Superior temporal gyrus (tissue), 1 donor: ENCODE measurements around the gene STARD3.

Experiments used
- DNase-seq: peaks from one replicate; pipeline ENCODE4 v3.0.0-alpha.2; 2016; ENCODE audit errors: extremely low spot score

STARD3 gene

DNA sequence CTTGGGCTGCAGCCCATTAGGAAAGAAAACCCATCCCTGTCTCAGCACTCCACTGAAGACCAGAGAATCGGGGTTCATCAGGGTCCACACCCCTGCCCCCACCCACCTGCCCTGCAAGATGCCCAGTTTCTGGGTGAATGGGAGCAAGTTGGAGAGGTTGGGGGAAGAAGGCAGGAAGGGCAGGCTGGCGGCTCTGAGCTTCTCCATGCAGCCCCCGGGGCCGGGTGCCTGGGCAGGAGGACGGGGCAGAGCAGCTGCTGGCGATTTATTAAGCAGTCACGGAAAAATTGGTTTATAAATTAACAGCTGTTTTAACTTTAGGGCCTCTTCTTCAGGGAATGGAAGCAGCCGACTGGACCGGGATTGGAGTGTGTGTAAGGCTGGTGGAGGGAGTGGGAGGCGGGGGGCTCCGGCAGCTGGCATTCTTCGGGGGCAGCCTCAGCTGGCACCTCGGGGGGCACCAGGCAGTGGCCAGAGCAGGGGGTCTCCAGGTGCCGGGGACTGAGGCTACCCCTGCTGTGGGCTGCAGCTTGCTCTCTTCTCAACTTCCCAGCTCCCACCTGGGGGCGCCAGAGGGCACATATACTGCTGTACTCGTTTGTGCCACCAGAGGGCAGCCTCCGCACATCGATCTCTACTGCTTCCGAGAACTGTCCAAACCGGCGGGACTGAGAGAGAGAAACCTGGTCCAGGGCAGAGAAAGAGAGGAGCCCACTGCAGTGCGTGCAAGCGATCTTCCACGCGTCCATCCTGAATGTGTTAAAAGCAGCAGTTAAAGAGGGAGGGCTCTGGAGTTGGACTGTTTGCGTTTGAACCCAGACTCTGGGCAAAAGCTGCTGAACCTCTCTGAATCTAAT is 15.2 kb upstream of the STARD3 start:
- peak; percentile 97 for DNase-seq

DNA sequence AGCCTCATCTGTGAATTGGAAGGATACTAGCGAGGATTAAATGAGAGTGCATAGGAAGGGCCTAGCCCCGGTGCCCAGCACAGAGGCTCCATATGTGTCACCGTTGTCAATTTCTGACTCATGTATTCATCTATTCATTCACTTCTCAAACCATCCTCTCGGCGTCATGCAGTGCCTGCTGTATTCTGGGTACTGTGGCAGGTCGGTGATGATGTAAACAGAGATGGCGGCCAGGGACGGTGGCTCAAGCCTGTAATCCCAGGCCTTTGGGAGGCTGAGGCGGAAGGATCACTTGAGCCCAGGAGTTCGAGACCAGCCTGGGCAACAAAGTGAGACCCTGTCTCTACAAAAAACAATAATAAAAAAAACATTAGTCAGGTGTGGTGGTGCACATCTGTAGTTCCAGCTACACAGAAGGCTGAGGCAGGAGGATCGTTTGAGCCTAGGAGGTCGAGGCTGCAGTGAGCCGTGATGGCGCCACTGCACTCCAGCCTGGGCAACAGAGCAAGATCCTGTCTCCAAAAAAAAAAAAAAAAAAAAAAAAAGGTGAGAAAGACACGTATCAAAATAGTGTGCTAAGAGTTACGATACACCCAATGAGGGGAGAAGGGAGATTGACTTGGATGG is 14.5 kb upstream of the STARD3 start:
- DNase-seq: no peak

DNA sequence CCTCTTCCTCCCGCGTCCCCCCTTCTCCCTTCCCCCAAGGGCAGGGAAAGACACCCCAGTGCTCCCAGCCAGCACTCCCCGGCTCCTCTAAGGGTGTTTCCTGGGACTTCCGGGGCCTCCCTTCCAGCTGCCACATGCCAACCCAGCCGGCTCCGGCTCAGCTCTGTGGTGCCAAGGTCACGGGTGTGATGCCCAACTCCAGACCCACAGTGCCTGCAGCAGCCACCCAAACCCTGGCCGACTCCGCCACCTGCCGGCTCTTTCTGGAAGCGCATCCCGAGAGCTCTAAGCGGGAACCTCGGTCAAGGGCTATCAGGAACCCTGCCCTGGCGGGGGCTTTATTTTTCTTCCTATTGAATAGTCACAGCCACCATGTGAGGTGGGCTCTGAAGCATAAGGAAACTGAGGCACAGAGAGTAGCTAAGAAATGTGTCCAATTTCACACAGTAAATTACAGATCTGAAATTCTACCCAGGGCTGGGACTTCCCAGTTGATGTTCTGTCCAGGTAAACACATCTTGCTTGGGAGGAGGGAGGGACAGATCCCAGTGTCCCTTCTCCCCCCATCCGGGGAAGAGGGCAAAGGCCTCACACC is 13.5 kb upstream of the STARD3 start:
- peak; percentile 92 for DNase-seq

DNA sequence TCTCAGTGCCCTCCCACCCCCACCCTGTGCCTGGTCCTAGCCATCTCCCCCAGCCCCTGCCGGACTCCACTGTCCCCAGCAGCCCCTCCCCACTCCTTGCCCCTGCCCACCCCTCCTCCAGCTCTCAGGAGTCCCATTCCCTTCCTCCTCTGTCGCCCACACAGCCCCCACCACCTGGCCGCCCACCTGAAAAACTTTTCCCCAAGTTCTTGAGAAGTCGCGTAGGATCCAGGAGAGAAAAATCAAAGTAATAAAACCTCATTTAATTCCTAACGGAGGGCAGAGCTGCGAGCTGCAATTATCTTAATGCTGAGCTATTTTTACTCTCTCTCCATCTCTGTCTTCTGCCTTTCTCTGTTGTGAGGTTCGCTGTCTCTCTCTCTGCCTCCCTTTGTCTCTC is 12.6 kb upstream of the STARD3 start:
- no peak for DNase-seq

DNA sequence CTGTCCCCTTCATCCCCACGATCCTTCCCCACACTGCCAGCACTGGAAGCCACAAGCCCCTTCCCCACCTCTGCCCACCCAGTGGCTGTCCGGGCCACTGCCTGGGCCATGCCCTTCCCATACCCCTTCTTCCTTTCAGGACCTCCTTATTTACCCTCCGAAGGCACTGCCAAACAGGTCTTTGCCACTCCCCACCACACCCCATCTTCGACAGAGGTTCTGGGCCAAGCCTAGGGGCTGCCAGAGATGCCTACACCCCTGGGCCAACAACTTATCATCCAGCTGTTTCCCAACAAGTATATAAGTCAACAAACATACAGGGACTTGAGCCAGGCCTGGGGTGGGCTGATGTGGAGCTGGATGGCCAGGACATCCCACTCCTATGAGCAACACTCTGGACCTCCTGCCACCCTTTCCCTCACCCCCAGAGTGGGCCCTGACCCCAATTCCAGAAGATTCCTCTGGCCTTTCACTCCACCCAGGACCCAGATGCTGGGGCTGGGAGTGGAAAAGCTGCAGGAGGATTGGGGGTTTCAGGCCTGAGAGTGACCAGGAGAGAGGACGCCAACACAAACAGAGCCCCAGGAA is 11.7 kb upstream of the STARD3 start:
- no peak for DNase-seq

DNA sequence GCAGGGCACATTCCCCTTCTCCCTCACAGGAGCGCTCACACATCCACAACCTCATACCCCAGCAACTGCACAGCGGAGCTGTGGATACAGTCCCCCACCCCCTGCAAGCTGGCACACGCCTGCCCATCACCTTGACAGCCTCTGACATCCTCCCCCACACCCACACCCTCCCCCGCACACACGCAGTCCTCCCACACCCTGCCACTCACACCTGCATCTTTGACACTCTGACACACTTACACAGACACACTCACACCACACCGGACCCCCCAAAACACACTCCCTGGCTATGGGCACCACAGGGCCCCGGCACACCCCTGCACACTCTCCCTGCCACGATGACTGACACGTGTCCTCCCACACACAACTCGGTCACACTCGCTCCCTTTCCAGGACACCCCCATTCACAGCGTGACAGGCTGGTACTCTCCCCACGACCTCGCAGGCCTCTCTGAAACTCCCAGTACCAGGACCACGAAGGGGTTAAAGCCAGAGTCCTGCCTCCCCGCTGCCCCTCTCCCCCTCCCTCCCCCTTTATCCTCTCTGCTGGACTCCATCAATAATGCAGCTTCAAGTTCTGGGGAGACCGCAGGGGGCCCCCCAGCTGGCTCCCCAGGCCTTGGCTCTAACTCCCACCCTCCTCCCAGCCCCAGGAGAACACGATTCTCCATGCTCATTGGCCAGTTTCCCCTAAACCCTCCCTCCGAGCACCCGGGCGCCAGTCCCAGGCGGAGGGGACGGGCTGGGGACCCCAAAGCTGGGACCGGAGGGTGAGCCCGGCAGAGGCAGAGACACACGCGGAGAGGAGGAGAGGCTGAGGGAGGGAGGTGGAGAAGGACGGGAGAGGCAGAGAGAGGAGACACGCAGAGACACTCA is 10.5 kb upstream of the STARD3 start, which contains the start of gene PPP1R1B:
Gene PPP1R1B, plus strand, starts transcription at position 782 of the 876 bp plus-strand sequence. CDS start 441 bp downstream, outside the sequence.
- DNase-seq: no peak

DNA sequence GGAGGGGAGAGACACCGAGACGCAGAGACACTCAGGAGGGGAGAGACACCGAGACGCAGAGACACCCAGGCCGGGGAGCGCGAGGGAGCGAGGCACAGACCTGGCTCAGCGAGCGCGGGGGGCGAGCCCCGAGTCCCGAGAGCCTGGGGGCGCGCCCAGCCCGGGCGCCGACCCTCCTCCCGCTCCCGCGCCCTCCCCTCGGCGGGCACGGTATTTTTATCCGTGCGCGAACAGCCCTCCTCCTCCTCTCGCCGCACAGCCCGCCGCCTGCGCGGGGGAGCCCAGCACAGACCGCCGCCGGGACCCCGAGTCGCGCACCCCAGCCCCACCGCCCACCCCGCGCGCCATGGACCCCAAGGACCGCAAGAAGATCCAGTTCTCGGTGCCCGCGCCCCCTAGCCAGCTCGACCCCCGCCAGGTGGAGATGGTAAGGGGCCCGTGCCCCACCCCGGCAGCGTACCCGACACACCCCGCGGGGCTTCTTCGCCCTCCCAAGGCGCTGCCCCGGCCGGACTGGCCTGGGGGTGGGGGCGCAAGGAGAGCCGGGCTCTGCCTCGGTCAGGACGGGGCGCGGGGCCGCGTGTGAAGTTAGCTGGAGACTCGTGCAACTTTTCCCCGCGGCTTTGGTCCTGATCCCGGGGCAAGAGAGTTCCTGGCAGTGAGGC is 9.8 kb upstream of the STARD3 start:
- DNase-seq: no peak

DNA sequence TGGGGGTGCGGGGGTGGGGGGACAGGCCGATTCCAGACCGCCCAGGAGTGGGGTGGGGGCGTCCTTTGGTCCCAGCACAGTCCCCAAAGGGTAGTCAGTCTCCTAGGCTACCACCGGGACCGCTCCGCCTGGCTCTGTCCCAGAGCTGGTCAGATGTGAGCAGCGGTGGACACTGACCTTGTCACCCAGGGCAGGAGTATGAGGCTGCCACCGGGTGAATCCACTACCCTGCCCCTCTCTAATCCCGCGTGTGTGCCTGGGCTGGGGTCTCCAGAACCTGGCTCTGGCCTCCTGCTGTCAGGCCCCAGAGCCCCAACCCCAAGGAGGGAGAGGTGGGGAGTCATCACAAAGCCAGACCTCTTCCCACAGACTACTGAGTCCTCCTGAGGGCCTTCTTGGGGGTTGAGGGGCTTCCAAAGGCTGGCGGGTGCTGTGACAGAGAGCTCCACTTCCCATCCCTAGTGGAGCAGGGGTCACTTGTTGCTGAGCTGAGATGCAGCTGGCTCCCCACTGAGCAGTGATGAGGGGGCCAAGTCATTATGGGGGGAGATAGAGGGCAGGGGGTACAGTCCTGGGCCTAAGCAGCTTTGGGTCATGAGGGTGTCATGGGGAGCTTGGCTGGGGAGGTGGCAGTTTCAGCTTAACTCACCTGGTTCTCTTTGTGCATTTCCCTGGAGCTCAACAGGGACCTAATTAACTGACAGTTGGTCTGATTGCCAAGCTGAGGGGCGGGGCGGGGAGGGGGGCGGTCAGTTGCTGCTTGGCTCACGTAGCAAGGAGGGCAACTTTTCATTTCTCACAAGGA is 9.0 kb upstream of the STARD3 start:
- no peak for DNase-seq

DNA sequence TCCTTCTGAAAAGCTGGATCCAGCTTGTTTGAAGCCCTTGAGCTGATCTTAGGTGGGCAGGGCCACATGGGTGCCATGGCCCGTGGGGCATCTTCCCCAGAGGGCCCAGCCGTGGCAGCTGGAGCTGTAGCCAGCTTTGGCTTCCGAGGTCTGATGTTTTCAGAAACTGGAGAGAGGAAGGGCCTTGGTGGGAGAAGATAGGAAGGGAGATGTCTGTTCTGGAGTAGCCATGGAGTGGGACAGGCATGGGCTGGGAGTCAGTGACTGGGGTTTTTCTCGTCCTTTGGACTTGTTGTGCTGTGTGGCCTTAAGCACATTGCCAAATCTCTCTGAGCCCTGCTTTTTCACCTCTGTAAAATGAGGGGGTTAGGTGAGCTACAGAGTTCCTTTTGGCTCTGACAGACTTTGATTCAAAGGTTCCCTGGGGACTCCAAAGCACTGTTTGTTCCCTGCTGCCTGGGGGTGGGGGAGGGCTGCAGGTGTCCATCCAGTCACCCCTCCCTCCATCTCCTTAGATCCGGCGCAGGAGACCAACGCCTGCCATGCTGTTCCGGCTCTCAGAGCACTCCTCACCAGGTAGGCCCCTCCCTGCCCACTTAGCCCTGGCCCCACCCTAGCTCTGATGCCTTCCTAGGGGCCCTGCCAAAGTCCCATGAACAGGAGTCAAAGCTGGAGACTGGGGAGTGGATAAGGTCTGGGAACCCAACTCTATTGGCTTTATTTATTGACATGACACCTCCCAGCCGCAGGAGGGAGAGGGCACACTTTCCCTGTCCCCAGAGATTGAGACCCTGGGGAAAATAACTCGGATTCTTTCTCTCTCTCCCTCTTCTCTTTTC is 8.1 kb upstream of the STARD3 start:
- DNase-seq: no peak

DNA sequence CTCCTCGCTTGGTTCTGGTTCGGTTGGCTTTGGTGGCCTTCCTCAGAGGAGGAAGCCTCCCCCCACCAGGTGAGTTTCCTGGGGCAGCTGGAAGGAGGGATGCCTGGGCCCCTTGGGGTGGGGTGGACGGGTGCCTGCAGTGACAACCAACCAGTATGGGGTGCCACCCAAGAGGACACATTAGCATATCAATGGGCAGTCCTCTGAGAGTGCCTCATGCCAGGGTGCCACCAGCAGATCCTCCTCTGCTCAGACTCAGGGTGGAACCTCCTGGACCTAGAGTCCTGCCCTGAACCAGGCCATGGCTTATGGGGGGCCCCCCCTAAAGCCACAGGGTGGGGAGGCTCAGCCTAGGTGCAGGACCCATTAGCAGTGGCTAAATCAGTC is 7.5 kb upstream of the STARD3 start:
- no peak for DNase-seq

DNA sequence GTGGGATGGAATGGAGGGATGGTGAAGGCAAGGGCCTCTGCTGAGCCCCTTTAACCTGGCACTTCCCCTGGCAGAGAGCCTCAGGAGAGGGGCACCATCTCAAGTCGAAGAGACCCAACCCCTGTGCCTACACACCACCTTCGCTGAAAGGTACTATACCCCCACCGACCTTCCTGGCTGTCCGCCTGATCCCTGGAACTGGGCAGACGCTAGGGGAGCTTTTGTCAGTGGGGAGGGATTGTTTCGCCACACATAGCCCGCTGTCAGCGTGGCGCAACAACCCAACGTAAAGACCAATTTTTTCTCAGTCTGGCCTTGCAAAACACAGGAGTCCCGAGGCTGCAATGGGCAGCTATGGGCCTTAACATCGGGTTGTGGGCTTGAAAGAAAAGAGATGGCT is 7.0 kb upstream of the STARD3 start:
- DNase-seq: no peak

DNA sequence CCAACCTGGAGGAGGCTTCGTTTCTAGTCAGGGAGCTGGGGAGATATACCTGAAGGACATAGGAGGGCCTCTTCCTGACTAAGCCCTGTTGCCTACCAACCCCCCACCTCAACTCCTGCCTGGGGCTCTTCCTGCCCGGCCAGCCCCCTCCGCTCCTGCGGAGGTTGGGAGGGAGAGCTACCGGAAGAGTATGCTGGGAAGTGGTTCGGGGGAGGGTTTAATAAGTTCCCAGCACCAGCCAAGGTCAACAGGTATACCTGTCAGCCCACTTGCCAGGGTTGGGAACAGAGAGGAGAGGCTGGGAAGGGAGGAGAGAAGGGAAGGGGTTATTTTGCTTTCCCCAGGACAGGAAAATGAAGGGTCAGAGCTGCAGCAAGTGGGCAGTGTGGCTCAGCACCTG is 5.5 kb upstream of the STARD3 start:
- DNase-seq: no peak

DNA sequence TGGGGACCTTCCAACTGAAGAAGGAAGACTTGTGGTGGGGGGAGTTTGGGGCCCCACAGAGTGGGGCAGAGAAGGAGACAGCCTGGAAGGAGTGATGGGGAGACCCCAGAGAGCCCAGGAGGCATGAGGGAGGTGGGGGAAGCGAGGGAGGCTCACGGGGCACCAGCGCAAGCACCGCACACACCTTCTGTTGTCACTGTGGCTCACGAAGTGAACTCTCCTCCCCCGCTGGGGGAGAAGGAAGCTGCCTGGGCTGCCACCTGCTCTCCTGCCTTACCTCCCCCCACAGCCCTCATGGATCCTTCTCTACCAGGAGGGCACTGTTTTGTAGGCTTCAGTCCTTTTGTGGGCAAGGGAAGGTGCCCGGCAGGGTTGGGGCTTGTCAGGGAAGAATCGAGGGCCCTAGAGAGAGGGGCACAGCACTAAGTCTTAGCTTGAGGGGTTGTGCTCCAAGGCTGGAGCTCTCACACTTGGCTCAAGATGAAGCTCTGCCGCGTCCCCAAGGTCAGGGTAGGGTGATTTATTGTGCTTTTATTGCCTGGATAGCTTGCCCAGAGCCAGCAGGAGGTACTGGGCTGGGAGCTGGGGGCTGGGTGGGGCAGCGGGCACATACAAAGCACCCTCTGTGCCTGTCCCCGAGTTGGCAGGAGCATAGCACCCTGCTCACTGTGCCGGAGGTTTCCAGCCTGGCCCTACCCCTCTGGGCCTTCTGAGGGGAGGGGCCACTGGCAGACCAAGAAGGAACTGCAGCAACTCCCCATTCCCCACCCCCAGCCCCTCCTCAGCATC is 4.6 kb upstream of the STARD3 start:
- DNase-seq: no peak

DNA sequence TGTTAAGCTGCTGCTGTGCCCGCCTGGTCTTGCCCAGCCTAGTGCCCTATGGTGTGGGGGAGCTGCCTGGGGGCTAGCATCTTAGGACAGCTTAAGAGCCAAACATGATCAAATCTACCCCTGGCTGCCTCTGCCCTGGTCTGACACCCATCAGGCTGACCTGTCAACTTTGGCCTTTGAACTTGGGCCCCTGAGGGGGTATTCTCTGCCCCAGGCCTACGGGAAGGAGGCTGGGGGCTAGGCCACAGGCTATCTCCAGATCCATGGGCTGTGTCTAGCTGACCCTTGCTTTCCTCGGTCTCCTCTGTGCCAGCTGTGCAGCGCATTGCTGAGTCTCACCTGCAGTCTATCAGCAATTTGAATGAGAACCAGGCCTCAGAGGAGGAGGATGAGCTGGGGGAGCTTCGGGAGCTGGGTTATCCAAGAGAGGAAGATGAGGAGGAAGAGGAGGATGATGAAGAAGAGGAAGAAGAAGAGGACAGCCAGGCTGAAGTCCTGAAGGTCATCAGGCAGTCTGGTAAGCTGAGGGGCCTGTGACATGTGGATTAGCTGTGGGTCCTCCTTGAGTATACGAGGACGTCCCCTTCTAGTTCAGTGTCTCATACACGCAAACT is 3.3 kb upstream of the STARD3 start:
- no peak for DNase-seq

DNA sequence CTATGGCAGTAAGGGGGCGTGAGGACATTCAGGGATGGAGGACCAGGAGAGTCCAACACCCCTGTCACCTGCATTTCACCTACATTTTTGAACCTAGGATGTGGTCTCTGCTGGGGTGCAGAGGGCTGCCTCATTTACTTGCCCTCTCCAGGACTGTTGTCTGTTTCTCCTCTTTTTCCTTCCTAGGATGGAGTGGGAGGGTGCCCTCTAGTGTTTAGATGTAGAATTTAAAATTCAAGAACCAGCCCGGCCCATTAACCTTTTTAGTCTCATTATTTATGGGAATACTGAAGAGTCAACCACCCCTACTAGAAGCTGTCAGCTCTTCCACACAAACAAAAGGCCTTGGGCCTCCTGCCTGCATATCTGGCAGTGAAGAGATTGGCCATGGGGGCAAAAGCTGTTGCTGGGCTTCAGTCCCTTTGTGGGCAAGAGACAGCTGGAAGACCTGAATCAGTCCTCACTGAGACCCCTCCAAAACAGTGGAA is 2.5 kb upstream of the STARD3 start:
- DNase-seq: peak; percentile 85

DNA sequence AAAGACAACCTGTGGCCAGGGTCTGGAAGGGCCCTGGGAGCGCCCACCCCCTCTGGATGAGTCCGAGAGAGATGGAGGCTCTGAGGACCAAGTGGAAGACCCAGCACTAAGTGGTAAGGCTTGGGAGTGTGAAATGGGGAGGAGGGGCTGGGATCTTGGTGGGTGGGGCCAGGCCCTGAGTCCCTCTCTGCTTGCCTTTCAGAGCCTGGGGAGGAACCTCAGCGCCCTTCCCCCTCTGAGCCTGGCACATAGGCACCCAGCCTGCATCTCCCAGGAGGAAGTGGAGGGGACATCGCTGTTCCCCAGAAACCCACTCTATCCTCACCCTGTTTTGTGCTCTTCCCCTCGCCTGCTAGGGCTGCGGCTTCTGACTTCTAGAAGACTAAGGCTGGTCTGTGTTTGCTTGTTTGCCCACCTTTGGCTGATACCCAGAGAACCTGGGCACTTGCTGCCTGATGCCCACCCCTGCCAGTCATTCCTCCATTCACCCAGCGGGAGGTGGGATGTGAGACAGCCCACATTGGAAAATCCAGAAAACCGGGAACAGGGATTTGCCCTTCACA is 1.2 kb upstream of the STARD3 start:
- DNase-seq: no peak

DNA sequence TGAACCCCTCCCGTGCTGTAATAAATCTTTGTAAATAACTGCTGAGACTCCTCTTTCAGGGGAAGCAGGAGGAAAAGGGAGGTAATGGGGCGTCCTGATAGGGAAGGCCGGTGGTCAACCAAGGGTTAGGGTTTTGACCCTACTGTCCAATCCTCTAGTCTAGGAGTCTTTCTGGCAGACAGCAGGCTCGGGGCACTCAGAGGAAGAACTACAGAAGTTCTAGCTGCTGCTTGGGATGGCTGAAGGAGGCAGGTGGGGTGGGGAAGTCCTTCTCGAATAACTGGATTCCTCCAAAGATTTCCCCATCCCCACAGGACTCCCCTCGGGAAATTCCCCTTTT is 387 bp upstream of the STARD3 start:
- no peak for DNase-seq

DNA sequence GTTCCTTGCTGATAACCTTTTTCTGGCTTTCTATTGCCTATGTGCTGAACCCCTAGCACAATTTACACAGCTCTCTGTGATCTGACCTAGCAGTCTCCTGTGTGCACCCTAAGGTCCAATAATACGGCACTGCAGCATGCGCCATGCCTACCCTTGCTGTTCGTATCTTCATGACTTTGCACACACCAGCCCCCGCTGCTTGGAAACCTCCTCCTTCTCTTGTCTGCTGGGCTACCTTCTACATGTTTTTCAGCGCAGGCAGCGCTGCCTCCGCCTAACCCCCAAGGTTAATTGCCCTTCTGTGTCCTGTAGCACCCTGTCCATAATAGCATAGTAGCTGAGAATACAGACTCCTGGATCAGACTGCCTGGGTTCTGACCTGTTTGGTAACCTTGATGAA is 1.4 kb downstream of the STARD3 start:
- no peak for DNase-seq
